Neural progenitor cell (in vitro differentiated cells): ENCODE results near the gene SMURF1.

ENCODE experiments used
- CTCF ChIP-seq: fragments of 200-600 bp; sonication (generic); IDR thresholded peaks from 2 replicates; pipeline ENCODE4 v1.5.1; 2017; ENCODE audit warnings: antibody characterized with exemption, mild to moderate bottlenecking
- EZH2 ChIP-seq: fragments of 200-600 bp; sonication (generic); IDR thresholded peaks from 2 replicates; pipeline ENCODE4 v1.6.1; 2017; ENCODE audit warnings: antibody characterized with exemption, mild to moderate bottlenecking, moderate library complexity
- EZH2phosphoT487 ChIP-seq: fragments of 200-600 bp; sonication (generic); IDR thresholded peaks from 2 replicates; pipeline ENCODE4 v1.6.1; 2017; ENCODE audit warnings: antibody characterized with exemption

- TF ChIP-seq CTCF = no peak
- TF ChIP-seq EZH2phosphoT487 = no peak
- no peak for TF ChIP-seq EZH2
Measured at GRCh38 chr7:99131290-99131689, 12.6 kb downstream of the SMURF1 start.
